A673 (cell line): Measurements from ENCODE around the gene TRIM72.

Source experiments
- EZH2 ChIP-seq: fragments of 200-600 bp; sonication (generic); IDR thresholded peaks from 2 replicates; pipeline ENCODE4 v1.6.1; 2017; ENCODE audit warnings: borderline replicate concordance, low read depth, mild to moderate bottlenecking, mixed read lengths, antibody characterized with exemption, low read length; ENCODE audit not compliant: poor library complexity, severe bottlenecking
- TF ChIP-seq, protein P1 (sequence below): fragments of 300-800, 200-600 bp; sonication (generic); conservative IDR thresholded peaks from 2 replicates; pipeline ENCODE4 v1.5.1; 2017; ENCODE audit warnings: low read depth, mild to moderate bottlenecking, antibody characterized with exemption, low read length, moderate library complexity, mixed read lengths

DNA sequence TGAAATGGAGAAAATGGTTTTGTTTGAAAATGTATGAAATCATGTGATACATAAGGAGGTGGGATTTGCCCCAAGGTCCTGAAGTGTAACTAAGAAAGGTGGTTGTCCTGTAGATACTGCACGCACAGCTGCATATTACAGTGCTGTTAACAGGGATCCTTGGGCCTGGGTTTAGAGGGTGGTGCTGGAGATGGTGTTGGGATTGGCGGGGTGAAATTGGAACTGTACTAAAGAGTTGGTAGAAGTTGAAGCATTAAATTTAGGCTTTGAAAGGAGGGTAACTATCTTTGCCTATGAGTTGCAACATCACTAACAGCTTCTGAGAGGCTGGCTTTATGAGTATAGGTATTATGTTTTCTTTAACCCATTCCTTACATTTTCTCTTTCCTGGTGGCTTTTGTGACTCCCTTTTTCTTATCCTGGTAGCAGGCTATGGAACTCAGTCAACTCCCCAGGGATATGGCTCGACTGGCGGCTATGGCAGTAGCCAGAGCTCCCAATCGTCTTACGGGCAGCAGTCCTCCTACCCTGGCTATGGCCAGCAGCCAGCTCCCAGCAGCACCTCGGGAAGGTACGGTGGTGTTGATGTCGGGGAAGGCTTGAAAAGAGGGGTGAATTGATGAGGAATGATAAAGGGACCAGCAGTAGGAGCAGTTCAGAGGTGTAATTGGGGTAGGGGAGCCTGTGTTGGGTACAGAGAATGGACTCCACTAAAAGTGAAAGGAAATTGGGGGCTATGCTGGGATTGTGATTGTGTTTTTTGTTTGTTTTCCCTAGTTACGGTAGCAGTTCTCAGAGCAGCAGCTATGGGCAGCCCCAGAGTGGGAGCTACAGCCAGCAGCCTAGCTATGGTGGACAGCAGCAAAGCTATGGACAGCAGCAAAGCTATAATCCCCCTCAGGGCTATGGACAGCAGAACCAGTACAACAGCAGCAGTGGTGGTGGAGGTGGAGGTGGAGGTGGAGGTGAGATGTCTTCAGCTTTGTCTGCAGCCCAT, 30.2 kb upstream of the TRIM72 start:
- TF ChIP-seq EZH2, result no peak
- TF ChIP-seq, protein P1, sequence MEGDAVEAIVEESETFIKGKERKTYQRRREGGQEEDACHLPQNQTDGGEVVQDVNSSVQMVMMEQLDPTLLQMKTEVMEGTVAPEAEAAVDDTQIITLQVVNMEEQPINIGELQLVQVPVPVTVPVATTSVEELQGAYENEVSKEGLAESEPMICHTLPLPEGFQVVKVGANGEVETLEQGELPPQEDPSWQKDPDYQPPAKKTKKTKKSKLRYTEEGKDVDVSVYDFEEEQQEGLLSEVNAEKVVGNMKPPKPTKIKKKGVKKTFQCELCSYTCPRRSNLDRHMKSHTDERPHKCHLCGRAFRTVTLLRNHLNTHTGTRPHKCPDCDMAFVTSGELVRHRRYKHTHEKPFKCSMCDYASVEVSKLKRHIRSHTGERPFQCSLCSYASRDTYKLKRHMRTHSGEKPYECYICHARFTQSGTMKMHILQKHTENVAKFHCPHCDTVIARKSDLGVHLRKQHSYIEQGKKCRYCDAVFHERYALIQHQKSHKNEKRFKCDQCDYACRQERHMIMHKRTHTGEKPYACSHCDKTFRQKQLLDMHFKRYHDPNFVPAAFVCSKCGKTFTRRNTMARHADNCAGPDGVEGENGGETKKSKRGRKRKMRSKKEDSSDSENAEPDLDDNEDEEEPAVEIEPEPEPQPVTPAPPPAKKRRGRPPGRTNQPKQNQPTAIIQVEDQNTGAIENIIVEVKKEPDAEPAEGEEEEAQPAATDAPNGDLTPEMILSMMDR, result no peak
